ENCODE data around the gene NAP1L4. TPM values are rescaled to one million over a fixed set of nuclear protein-coding genes. Genes with fewer than 3 reads are reported as not detected.

NAP1L4 gene
- total RNA-seq, 1 experiment from 2014 or later, result 189 TPM

DNA sequence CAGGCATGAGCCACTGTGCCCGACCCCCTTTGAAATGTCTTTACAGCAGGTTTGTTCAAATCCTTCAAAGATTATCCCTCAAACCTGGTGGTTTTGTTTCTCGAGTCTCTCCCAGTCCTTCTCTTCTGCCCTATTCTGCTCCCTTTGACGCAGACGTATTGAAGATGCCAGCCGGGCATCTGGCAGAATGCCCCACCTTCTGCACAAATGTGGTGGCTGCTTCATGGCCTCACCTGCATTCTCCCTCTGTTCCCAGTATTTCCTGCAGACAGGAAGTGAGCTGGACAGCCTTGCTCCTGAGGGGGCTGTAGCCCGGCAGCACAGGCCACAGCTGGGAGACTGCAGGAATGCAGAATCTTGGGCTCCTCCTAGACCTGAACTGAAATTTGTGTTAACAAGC is 4.8 kb upstream of the NAP1L4 start (continued):
- TF ChIP-seq, protein P1, sequence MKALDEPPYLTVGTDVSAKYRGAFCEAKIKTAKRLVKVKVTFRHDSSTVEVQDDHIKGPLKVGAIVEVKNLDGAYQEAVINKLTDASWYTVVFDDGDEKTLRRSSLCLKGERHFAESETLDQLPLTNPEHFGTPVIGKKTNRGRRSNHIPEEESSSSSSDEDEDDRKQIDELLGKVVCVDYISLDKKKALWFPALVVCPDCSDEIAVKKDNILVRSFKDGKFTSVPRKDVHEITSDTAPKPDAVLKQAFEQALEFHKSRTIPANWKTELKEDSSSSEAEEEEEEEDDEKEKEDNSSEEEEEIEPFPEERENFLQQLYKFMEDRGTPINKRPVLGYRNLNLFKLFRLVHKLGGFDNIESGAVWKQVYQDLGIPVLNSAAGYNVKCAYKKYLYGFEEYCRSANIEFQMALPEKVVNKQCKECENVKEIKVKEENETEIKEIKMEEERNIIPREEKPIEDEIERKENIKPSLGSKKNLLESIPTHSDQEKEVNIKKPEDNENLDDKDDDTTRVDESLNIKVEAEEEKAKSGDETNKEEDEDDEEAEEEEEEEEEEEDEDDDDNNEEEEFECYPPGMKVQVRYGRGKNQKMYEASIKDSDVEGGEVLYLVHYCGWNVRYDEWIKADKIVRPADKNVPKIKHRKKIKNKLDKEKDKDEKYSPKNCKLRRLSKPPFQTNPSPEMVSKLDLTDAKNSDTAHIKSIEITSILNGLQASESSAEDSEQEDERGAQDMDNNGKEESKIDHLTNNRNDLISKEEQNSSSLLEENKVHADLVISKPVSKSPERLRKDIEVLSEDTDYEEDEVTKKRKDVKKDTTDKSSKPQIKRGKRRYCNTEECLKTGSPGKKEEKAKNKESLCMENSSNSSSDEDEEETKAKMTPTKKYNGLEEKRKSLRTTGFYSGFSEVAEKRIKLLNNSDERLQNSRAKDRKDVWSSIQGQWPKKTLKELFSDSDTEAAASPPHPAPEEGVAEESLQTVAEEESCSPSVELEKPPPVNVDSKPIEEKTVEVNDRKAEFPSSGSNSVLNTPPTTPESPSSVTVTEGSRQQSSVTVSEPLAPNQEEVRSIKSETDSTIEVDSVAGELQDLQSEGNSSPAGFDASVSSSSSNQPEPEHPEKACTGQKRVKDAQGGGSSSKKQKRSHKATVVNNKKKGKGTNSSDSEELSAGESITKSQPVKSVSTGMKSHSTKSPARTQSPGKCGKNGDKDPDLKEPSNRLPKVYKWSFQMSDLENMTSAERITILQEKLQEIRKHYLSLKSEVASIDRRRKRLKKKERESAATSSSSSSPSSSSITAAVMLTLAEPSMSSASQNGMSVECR (CRISPR knock-in tag; IDR thresholded peaks at IDR 0.05; ENCODE audit: borderline replicate concordance), result no peak
- TF ChIP-seq CREM (CRISPR knock-in tag; IDR thresholded peaks at IDR 0.05) (no peak), TEAD1 (CRISPR knock-in tag; IDR thresholded peaks at IDR 0.05) (no peak), NR3C1 (CRISPR knock-in tag; conservative IDR thresholded peaks at IDR 0.05; ENCODE audit: low read depth) (no peak), ZNF281 (CRISPR knock-in tag; IDR thresholded peaks at IDR 0.05) (no peak), ELF4 (CRISPR knock-in tag; IDR thresholded peaks at IDR 0.05; ENCODE audit: low read depth) (no peak), TP53 (CRISPR knock-in tag; IDR thresholded peaks at IDR 0.05) (no peak)

DNA sequence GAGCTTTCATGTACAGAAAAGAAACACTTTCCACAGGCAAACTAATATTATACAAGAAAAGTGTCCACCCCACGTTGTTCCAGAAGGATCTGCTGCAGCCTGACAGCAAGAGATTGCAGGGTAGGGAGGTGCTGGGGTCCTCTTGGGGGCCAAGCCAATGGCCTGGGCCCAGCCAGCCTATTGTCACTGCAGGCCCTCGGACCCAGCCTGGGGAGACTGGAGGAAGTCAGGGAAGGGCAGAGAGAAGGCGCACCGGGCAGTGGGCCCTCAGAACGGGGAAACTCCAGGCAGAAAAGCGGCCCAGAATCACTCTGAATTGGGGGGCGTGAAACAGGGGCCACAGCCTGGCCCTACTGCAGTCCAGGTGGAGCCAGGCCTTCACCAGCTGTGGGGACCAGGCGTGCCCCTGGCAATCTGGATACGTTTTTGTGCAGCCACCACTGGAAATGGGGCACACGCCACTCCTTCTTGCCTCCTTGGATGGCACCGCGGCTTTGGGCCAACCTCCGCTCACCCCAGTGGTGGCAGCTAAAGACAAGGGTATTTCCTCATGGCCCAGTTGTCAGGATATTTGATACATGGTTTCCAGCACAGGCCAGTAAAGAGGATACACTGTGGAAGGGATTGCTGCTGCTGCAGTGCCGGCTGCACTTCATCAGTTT is 3.9 kb upstream of the NAP1L4 start:
- Mint-ChIP-seq H3K4me3 (no peak overlapping the region), H3K4me1 (peaks cover 7% of the 10 kb centered on the region), H3K9me3 (no peaks in the 10 kb centered on the region), H3K36me3 (peaks cover 6% of the 10 kb centered on the region), H3K27me3 (ENCODE audit: low read depth) (no peaks in the 10 kb centered on the region; the same call in 1 of the 2 replicates), H3K27ac (peak overlapping the region; percentile 53)
- ATAC-seq (no peak), DNase-seq (ENCODE audit: low spot score) (no peak)
- POLR2A ChIA-PET, result no interaction called here
- TF ChIP-seq, protein P2, sequence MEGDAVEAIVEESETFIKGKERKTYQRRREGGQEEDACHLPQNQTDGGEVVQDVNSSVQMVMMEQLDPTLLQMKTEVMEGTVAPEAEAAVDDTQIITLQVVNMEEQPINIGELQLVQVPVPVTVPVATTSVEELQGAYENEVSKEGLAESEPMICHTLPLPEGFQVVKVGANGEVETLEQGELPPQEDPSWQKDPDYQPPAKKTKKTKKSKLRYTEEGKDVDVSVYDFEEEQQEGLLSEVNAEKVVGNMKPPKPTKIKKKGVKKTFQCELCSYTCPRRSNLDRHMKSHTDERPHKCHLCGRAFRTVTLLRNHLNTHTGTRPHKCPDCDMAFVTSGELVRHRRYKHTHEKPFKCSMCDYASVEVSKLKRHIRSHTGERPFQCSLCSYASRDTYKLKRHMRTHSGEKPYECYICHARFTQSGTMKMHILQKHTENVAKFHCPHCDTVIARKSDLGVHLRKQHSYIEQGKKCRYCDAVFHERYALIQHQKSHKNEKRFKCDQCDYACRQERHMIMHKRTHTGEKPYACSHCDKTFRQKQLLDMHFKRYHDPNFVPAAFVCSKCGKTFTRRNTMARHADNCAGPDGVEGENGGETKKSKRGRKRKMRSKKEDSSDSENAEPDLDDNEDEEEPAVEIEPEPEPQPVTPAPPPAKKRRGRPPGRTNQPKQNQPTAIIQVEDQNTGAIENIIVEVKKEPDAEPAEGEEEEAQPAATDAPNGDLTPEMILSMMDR (IDR thresholded peaks at IDR 0.05), result no peak
- no peak for TF ChIP-seq ZNF232 (CRISPR knock-in tag; IDR thresholded peaks at IDR 0.05)
- TF ChIP-seq NR1H2 (CRISPR knock-in tag; IDR thresholded peaks at IDR 0.05), result no peak
- TF ChIP-seq E2F1 (CRISPR knock-in tag; IDR thresholded peaks at IDR 0.05), result no peak
- no peak for TF ChIP-seq SMAD4 (CRISPR knock-in tag; IDR thresholded peaks at IDR 0.05)
- no peak for TF ChIP-seq GABPB1 (CRISPR knock-in tag; IDR thresholded peaks at IDR 0.05)
- no peak for TF ChIP-seq ZNF121 (CRISPR knock-in tag; IDR thresholded peaks at IDR 0.05)
- TF ChIP-seq TEAD1 (CRISPR knock-in tag; IDR thresholded peaks at IDR 0.05), result no peak
- no peak for TF ChIP-seq ZNF416 (CRISPR knock-in tag; IDR thresholded peaks at IDR 0.05)
- no peak for TF ChIP-seq CREM (CRISPR knock-in tag; IDR thresholded peaks at IDR 0.05)
- TF ChIP-seq ZNF281 (CRISPR knock-in tag; IDR thresholded peaks at IDR 0.05), result no peak
- TF ChIP-seq, protein P3, sequence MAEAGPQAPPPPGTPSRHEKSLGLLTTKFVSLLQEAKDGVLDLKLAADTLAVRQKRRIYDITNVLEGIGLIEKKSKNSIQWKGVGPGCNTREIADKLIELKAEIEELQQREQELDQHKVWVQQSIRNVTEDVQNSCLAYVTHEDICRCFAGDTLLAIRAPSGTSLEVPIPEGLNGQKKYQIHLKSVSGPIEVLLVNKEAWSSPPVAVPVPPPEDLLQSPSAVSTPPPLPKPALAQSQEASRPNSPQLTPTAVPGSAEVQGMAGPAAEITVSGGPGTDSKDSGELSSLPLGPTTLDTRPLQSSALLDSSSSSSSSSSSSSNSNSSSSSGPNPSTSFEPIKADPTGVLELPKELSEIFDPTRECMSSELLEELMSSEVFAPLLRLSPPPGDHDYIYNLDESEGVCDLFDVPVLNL (CRISPR knock-in tag; IDR thresholded peaks at IDR 0.05; ENCODE audit: borderline replicate concordance, low read depth), result no peak
- TF ChIP-seq, protein P4, sequence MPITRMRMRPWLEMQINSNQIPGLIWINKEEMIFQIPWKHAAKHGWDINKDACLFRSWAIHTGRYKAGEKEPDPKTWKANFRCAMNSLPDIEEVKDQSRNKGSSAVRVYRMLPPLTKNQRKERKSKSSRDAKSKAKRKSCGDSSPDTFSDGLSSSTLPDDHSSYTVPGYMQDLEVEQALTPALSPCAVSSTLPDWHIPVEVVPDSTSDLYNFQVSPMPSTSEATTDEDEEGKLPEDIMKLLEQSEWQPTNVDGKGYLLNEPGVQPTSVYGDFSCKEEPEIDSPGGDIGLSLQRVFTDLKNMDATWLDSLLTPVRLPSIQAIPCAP (CRISPR knock-in tag; IDR thresholded peaks at IDR 0.05), result no peak
- no peak for TF ChIP-seq ESRRA (CRISPR knock-in tag; IDR thresholded peaks at IDR 0.05; ENCODE audit: borderline replicate concordance)
- CTCF ChIA-PET, result interaction anchor here (1.0 to 2.8 kb wide), 5 partner anchors 11 to 97 kb away, joined by 3 to 10 read pairs (median 4); partner anchors contain the start of gene CARS1

Measured in WTC11 (cell line).